ENCODE measurements around the gene CDYL. TPM values are rescaled to one million over a fixed set of nuclear protein-coding genes. Genes with fewer than 3 reads are reported as not detected.

Gene CDYL
- total and polyA plus RNA-seq, 5 donors from 2014 or later = 3.1 to 27.0 (median 4.1) TPM

DNA sequence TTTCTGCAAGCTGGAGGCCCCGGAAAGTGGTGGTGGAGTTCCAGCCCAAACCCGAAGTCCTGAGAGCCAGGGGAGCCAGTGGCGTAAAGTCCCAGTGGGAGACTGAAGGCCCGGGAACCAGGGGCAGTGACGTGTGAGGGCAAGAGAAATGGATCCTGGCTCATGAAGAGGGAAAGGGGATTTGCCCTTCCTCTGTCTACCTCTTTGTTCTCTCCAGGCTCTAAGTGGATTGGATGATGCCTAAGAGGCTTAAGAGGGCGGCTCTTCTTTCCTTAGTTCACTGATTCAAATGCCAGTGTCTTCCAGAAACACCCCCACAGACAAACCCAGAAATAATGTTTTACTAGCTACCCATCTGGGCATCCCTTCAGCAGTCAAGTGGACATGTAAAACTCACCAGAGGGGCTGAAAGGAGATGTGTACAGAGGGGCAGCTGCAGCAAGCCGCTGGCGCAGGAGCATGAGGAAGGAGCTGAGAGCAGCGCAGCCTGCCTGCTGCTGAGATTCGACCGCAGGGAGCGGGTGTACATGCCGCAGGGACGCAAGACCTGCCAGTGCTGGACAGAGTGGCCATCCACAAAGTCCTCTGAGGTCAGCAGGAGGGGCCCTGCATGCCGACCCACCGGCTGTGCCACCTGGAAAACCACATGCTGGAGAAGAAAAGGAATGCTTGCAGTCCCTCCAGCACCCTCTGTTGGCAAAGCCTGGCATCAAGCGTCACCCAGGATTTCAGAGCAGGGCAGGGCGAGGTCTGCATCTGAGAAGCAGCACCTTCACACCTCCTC lies 29.5 kb downstream of the CDYL start:
- Histone ChIP-seq H3K4me1 (ENCODE audit: control insufficient read depth, insufficient read depth, low read length, poor library complexity, severe bottlenecking) (peaks cover 12% of the 10 kb centered on the region), H3K27me3 (ENCODE audit: control insufficient read depth, insufficient read depth, low read length) (no peaks in the 10 kb centered on the region), H3K9me3 (ENCODE audit: control insufficient read depth in 2 of 2, low read length in 2 of 2) (peaks cover 0 to 3% of the 10 kb centered on the region in 2 experiments), H3K36me3 (ENCODE audit: control insufficient read depth, insufficient read depth, low read length) (peaks cover 4% of the 10 kb centered on the region), H3K4me3 (ENCODE audit: low read depth, low read length) (no peak overlapping the region), H3K27ac (ENCODE audit: insufficient read depth, low read length, poor library complexity, severe bottlenecking) (no peak overlapping the region)
- Mint-ChIP-seq H3K27me3 (no peaks in the 10 kb centered on the region), H3K27ac (peak overlapping the region in 2 of 3 donors; percentile 13 to 22), H3K4me1 (peaks cover 31 to 87% (median 57%) of the 10 kb centered on the region in 4 donors), H3K4me3 (no peak overlapping the region), H3K9me3 (peaks cover 0 to 17% (median 5%) of the 10 kb centered on the region in 7 donors), H3K36me3 (peaks cover 12% of the 10 kb centered on the region)
- DNase-seq = no peak
- peak in 1 of 2 donors; percentile 19 for ATAC-seq (ENCODE audit: low read depth in 2 of 2)

DNA sequence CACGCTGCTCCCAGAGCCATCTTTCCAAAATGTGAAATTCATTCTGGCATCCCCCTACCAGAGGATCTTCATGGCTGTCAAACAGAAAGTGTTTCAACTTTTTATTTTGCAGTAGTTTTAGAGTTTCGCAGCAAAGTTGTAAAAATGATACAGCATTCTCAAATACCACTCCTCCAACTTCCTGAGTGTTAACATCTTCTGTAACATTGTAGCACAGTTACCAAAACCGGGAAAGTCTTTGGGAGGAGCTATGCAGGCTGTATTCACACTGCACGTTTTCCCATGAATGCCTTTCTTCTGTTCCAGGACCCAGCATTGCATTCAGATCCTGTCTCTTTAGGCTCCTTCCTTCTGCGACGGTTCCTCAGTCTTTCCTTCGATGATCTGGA lies 30.1 kb downstream of the CDYL start:
- H3K27me3 Mint-ChIP-seq = no peaks in the 10 kb centered on the region
- no peak overlapping the region for H3K4me3 Mint-ChIP-seq
- no peaks in the 10 kb centered on the region for H3K27me3 ChIP-seq (ENCODE audit: control insufficient read depth, insufficient read depth, low read length)
- H3K27ac Mint-ChIP-seq = peak overlapping the region in 1 of 3 donors; percentile 75
- peaks cover 33 to 87% (median 57%) of the 10 kb centered on the region in 4 donors for H3K4me1 Mint-ChIP-seq
- H3K36me3 Mint-ChIP-seq = peaks cover 12% of the 10 kb centered on the region
- peaks cover 0 to 12% (median 5%) of the 10 kb centered on the region in 7 donors for H3K9me3 Mint-ChIP-seq
- DNase-seq (no peak), ATAC-seq (ENCODE audit: low read depth in 2 of 2) (no peak)
- peaks cover 4% of the 10 kb centered on the region for H3K36me3 ChIP-seq (ENCODE audit: control insufficient read depth, insufficient read depth, low read length)
- no peak overlapping the region for H3K27ac ChIP-seq (ENCODE audit: insufficient read depth, low read length, poor library complexity, severe bottlenecking)
- peaks cover 13% of the 10 kb centered on the region for H3K4me1 ChIP-seq (ENCODE audit: control insufficient read depth, insufficient read depth, low read length, poor library complexity, severe bottlenecking)
- no peak overlapping the region for H3K4me3 ChIP-seq (ENCODE audit: low read depth, low read length)
- H3K9me3 ChIP-seq (ENCODE audit: control insufficient read depth in 2 of 2, low read length in 2 of 2) = no peaks in the 10 kb centered on the region

DNA sequence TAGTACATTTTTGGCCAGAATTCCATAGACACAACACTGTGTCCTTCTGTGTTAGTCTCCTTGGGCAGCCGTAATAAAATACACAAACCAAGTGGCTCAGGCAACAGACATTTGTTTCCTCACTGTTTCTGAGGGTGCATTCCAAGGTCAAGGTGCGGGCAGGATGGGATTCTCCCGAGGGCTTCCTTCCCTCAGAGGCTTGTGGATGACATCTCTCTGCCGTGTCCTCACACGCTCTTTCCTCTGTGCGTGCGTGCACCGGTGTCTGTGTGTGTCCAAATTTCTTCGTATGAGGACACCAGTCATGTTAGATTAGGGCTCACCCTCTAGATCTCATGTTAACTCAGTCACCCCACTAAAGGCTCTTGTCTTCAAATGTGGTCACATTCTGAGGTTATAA lies 30.6 kb downstream of the CDYL start:
- no peak for ATAC-seq (ENCODE audit: low read depth in 2 of 2)
- Histone ChIP-seq H3K9me3 (ENCODE audit: control insufficient read depth in 2 of 2, low read length in 2 of 2) (no peaks in the 10 kb centered on the region), H3K4me3 (ENCODE audit: low read depth, low read length) (no peak overlapping the region), H3K27me3 (ENCODE audit: control insufficient read depth, insufficient read depth, low read length) (no peaks in the 10 kb centered on the region), H3K27ac (ENCODE audit: insufficient read depth, low read length, poor library complexity, severe bottlenecking) (no peak overlapping the region), H3K4me1 (ENCODE audit: control insufficient read depth, insufficient read depth, low read length, poor library complexity, severe bottlenecking) (peaks cover 9% of the 10 kb centered on the region), H3K36me3 (ENCODE audit: control insufficient read depth, insufficient read depth, low read length) (peaks cover 4% of the 10 kb centered on the region)
- Mint-ChIP-seq H3K27me3 (no peaks in the 10 kb centered on the region), H3K4me3 (no peak overlapping the region), H3K27ac (peak overlapping the region in 2 of 3 donors; percentile 75 to 80), H3K9me3 (peaks cover 0 to 12% (median 2%) of the 10 kb centered on the region in 7 donors), H3K36me3 (peaks cover 13% of the 10 kb centered on the region), H3K4me1 (peaks cover 30 to 84% (median 56%) of the 10 kb centered on the region in 4 donors)
- DNase-seq = no peak

DNA sequence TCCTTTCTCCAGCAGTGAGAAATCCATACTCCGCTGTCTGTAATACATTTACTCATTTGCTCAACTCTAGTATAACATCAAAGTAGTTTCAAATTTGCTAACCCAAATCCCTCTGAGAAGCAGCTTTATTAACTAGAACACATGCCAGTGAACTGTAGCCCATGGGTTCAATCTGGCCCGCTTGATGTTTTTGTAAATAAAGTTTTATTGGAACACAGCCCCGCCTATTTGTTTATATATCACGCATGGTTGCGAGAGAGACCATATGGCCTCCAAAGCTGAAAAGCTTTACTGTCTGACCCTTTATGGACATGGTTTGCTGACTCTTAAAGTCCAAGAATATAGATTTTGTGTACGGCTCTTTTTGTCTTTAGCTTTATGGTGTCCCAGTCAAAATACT lies 32.2 kb downstream of the CDYL start:
- DNase-seq (no peak), ATAC-seq (ENCODE audit: low read depth in 2 of 2) (no peak)
- Mint-ChIP-seq H3K4me3 (no peak overlapping the region), H3K27me3 (no peaks in the 10 kb centered on the region), H3K9me3 (peaks cover 0 to 12% (median 2%) of the 10 kb centered on the region in 7 donors), H3K4me1 (peaks cover 32 to 84% (median 57%) of the 10 kb centered on the region in 4 donors), H3K36me3 (peaks cover 18% of the 10 kb centered on the region), H3K27ac (no peak overlapping the region)
- peaks cover 5% of the 10 kb centered on the region for H3K4me1 ChIP-seq (ENCODE audit: control insufficient read depth, insufficient read depth, low read length, poor library complexity, severe bottlenecking)
- no peaks in the 10 kb centered on the region for H3K9me3 ChIP-seq (ENCODE audit: control insufficient read depth in 2 of 2, low read length in 2 of 2)
- H3K27ac ChIP-seq (ENCODE audit: insufficient read depth, low read length, poor library complexity, severe bottlenecking) = no peak overlapping the region
- no peak overlapping the region for H3K4me3 ChIP-seq (ENCODE audit: low read depth, low read length)
- no peaks in the 10 kb centered on the region for H3K27me3 ChIP-seq (ENCODE audit: control insufficient read depth, insufficient read depth, low read length)
- peaks cover 4% of the 10 kb centered on the region for H3K36me3 ChIP-seq (ENCODE audit: control insufficient read depth, insufficient read depth, low read length)

DNA sequence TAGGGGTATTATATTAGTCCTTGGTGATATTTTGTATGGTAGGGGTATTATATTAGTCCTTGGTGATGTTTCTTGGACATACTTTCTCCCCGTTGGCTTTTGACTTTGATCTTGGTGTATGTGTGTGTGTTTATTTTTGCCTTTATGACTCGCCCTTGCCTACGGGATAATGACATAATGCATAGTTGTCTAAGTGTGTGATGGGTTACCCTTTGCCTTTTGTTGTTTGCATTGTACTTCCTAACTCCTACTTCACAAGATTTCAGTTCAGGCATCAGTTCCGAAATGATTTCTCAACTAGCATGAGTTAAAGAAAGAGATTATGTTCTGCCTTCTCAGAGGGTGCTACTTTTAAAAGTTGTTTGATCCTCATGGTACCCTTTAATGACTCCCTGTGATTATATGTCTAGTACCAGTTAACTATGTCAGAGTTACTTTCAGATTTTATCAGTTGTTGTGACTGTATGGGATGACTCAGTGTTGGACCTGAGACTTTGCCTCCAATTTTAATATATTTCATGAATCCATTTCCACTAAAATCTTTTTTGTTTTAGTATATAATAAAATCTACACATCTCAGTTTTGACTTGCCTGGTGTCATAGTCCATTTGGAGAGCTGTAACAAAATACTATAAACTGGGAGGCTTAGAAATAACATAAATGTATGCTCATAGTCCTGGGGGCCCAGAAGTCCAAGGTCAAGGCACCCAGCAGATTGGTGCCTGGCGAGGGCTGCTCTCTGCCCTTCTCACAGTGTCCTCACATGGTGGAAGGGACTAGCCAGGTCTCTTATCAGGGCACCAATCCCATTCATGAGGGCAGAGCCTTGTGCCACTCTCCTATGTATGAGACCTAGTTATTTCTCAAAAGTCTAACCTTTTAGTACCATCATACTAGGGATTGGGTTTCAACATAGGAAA lies 34.1 kb downstream of the CDYL start:
- no peak overlapping the region for H3K27ac ChIP-seq (ENCODE audit: insufficient read depth, low read length, poor library complexity, severe bottlenecking)
- ATAC-seq (ENCODE audit: low read depth in 2 of 2) (no peak), DNase-seq (no peak)
- H3K27ac Mint-ChIP-seq = no peak overlapping the region
- peak overlapping the region; percentile 3 for H3K4me3 ChIP-seq (ENCODE audit: low read depth, low read length)
- H3K27me3 ChIP-seq (ENCODE audit: control insufficient read depth, insufficient read depth, low read length) = no peaks in the 10 kb centered on the region
- H3K9me3 ChIP-seq (ENCODE audit: control insufficient read depth in 2 of 2, low read length in 2 of 2) = no peaks in the 10 kb centered on the region
- H3K27me3 Mint-ChIP-seq = no peaks in the 10 kb centered on the region
- peak overlapping the region in 2 of 4 donors; percentile 4 to 22 for H3K4me3 Mint-ChIP-seq
- peaks cover 0 to 12% (median 2%) of the 10 kb centered on the region in 7 donors for H3K9me3 Mint-ChIP-seq
- H3K36me3 Mint-ChIP-seq = peaks cover 18% of the 10 kb centered on the region
- peaks cover 4% of the 10 kb centered on the region for H3K36me3 ChIP-seq (ENCODE audit: control insufficient read depth, insufficient read depth, low read length)
- H3K4me1 ChIP-seq (ENCODE audit: control insufficient read depth, insufficient read depth, low read length, poor library complexity, severe bottlenecking) = peaks cover 16% of the 10 kb centered on the region
- peaks cover 42 to 84% (median 61%) of the 10 kb centered on the region in 4 donors for H3K4me1 Mint-ChIP-seq

DNA sequence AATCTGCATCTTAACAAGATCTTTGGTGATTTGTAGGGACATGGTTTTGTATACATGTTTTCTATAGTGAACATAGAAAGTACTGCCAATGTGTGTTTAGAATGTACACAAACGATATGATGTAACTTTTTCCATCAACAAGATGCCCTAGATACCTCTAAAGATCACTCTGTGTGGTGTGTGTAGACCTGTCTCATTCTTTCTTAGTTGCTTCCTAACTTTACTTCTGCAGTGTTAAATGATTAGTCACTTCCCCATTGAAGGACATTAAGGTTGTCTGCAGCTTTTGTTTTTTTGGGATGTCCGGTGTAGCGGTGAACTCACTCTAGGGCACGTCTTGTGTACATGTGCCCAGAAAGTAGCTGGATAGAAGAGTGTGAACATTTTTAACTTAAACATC lies 35.9 kb downstream of the CDYL start:
- H3K27me3 ChIP-seq (ENCODE audit: control insufficient read depth, insufficient read depth, low read length) = no peaks in the 10 kb centered on the region
- peaks cover 0 to 12% (median 2%) of the 10 kb centered on the region in 7 donors for H3K9me3 Mint-ChIP-seq
- no peak overlapping the region for H3K27ac ChIP-seq (ENCODE audit: insufficient read depth, low read length, poor library complexity, severe bottlenecking)
- no peak overlapping the region for H3K27ac Mint-ChIP-seq
- H3K36me3 ChIP-seq (ENCODE audit: control insufficient read depth, insufficient read depth, low read length) = no peaks in the 10 kb centered on the region
- H3K4me3 Mint-ChIP-seq = peak overlapping the region in 1 of 4 donors; percentile 46
- H3K9me3 ChIP-seq (ENCODE audit: control insufficient read depth in 2 of 2, low read length in 2 of 2) = no peaks in the 10 kb centered on the region
- ATAC-seq (ENCODE audit: low read depth in 2 of 2) (no peak), DNase-seq (no peak)
- no peak overlapping the region for H3K4me3 ChIP-seq (ENCODE audit: low read depth, low read length)
- no peaks in the 10 kb centered on the region for H3K27me3 Mint-ChIP-seq
- H3K4me1 Mint-ChIP-seq = peaks cover 38 to 81% (median 52%) of the 10 kb centered on the region in 4 donors
- H3K4me1 ChIP-seq (ENCODE audit: control insufficient read depth, insufficient read depth, low read length, poor library complexity, severe bottlenecking) = peaks cover 18% of the 10 kb centered on the region
- H3K36me3 Mint-ChIP-seq = peaks cover 18% of the 10 kb centered on the region

DNA sequence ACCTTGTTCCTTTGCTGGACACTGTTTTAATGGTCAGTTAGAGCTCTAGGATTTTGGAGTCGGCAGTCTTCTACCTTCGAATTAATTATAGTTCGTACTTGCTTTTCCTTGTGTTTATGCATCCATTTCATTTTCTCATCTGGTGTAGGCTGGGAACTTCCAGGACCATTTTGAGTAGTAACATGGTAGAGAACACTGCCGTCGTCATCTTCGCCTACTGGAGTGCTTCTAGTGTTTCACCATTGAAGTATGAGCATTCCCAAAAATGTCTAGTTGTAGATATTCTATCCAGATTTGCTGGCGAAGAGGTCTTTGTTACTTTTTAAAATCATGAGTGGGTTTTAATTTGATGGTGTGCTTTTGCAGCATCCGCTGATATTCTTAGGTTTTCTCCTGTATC lies 36.9 kb downstream of the CDYL start:
- DNase-seq (no peak), ATAC-seq (ENCODE audit: low read depth in 2 of 2) (no peak)
- Mint-ChIP-seq H3K36me3 (peaks cover 15% of the 10 kb centered on the region), H3K4me1 (peaks cover 38 to 84% (median 50%) of the 10 kb centered on the region in 4 donors), H3K27me3 (no peaks in the 10 kb centered on the region), H3K4me3 (peak overlapping the region in 1 of 4 donors; percentile 19), H3K27ac (no peak overlapping the region), H3K9me3 (peaks cover 0 to 12% (median 2%) of the 10 kb centered on the region in 7 donors)
- H3K36me3 ChIP-seq (ENCODE audit: control insufficient read depth, insufficient read depth, low read length) = no peaks in the 10 kb centered on the region
- H3K4me3 ChIP-seq (ENCODE audit: low read depth, low read length) = no peak overlapping the region
- H3K9me3 ChIP-seq (ENCODE audit: control insufficient read depth in 2 of 2, low read length in 2 of 2) = no peaks in the 10 kb centered on the region
- no peaks in the 10 kb centered on the region for H3K27me3 ChIP-seq (ENCODE audit: control insufficient read depth, insufficient read depth, low read length)
- H3K4me1 ChIP-seq (ENCODE audit: control insufficient read depth, insufficient read depth, low read length, poor library complexity, severe bottlenecking) = peaks cover 18% of the 10 kb centered on the region
- H3K27ac ChIP-seq (ENCODE audit: insufficient read depth, low read length, poor library complexity, severe bottlenecking) = no peak overlapping the region

All from CD4-positive, CD25-positive, alpha-beta regulatory T cell (primary cell).